HL-60 (cell line): Measurements from ENCODE around the gene LRRC8D.

ENCODE experiments used
- CTCF ChIP-seq: IDR thresholded peaks from one replicate; pipeline ENCODE4 v1.5.1; 2011; ENCODE audit warnings: low read length, control low read depth, inconsistent platforms; ENCODE audit not compliant: insufficient read depth
- GABPA ChIP-seq: IDR thresholded peaks from 2 replicates; pipeline ENCODE4 v1.6.1; 2012; ENCODE audit warnings: low read depth
- POLR2AphosphoS5 ChIP-seq: IDR thresholded peaks from 2 replicates; pipeline ENCODE4 v1.6.1; 2012; ENCODE audit warnings: low read depth
- SPI1 ChIP-seq: IDR thresholded peaks from 2 replicates; pipeline ENCODE4 v1.6.1; 2012; ENCODE audit warnings: low read depth, mild to moderate bottlenecking, borderline replicate concordance
- TF ChIP-seq, protein P1 (sequence below): IDR thresholded peaks from 2 replicates; pipeline ENCODE4 v1.6.1; 2012; ENCODE audit warnings: low read depth; ENCODE audit not compliant: insufficient replicate concordance

DNA sequence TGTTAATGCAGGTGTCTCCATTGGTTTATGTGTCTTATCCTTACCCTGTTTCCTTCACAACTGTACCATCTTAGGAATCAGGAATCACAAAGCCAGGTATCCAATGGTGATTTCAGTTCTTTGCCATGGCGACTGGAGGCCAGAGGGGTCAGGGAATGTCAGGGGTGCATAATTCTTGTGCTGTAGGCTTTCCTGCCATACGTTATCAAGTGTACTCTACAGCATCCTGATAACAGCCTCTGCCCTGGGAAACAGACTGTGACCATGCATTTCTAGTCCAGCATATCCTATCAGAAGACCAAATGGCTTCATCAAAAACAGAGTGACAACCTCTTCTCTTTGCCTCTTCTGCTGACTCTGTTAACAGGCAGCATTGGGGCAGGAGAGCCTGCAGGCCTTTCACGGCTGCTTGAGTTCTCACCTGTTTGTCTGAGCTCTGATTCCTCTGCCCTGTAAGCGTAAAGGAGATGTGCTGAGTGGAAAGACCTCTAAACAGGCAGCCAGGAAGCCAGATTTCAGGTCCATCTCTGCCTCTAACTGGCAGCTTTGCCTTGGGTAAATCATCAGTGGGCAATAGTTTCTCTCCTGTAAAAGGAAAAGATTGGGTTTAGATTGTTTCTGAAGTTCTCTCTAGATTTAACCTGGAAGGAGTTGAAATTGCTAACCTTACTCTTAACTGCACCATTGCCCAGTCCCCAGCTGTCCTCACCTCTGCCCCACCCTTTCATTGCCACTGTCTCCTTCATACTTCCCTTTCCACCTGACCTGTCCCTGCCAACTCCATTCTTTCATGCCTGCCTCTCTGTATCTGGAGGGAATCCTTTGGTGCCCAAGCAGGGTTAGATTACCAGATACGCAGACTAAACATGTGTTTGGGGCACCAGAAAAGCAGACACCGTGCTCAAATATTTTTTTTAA lies 80.2 kb downstream of the LRRC8D start:
- TF ChIP-seq CTCF (no peak), SPI1 (no peak), GABPA (no peak), POLR2AphosphoS5 (no peak)
- TF ChIP-seq, protein P1, sequence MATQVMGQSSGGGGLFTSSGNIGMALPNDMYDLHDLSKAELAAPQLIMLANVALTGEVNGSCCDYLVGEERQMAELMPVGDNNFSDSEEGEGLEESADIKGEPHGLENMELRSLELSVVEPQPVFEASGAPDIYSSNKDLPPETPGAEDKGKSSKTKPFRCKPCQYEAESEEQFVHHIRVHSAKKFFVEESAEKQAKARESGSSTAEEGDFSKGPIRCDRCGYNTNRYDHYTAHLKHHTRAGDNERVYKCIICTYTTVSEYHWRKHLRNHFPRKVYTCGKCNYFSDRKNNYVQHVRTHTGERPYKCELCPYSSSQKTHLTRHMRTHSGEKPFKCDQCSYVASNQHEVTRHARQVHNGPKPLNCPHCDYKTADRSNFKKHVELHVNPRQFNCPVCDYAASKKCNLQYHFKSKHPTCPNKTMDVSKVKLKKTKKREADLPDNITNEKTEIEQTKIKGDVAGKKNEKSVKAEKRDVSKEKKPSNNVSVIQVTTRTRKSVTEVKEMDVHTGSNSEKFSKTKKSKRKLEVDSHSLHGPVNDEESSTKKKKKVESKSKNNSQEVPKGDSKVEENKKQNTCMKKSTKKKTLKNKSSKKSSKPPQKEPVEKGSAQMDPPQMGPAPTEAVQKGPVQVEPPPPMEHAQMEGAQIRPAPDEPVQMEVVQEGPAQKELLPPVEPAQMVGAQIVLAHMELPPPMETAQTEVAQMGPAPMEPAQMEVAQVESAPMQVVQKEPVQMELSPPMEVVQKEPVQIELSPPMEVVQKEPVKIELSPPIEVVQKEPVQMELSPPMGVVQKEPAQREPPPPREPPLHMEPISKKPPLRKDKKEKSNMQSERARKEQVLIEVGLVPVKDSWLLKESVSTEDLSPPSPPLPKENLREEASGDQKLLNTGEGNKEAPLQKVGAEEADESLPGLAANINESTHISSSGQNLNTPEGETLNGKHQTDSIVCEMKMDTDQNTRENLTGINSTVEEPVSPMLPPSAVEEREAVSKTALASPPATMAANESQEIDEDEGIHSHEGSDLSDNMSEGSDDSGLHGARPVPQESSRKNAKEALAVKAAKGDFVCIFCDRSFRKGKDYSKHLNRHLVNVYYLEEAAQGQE, result no peak
